Naive B cell (primary cell): ENCODE results near the gene TIAM1. TPM values are rescaled to one million over a fixed set of nuclear protein-coding genes. Genes with fewer than 3 reads are reported as not detected.

Experiments used
- ATAC-seq, 2 donors: fragments of 150-1000 bp; cut with Tn5 transposase; 2 replicates each; pipeline ENCODE4 v1.10.0; 2021; ENCODE audit warnings: low read depth in 2 of 2, mild to moderate bottlenecking in 2 of 2, moderate library complexity in 2 of 2
- DNase-seq: peaks from one replicate; pipeline ENCODE4 v3.0.0; 2022
- H3K27ac Mint-ChIP-seq, 6 donors: one replicate each; pipeline ENCODE4 v1.8.0; 2020 to 2022; ENCODE audit warnings: mild to moderate bottlenecking in 6 of 6, mixed read lengths in 6 of 6, moderate library complexity in 5 of 6, inconsistent platforms in 2 of 6
- H3K27me3 Mint-ChIP-seq, 3 donors: one replicate each; pipeline ENCODE4 v1.8.0; 2021 to 2022; ENCODE audit warnings: mixed read lengths in 3 of 3, mild to moderate bottlenecking in 1 of 3
- H3K36me3 Mint-ChIP-seq, 2 donors: one replicate each; pipeline ENCODE4 v1.8.0; 2020 to 2022; ENCODE audit warnings: mixed read lengths in 2 of 2, inconsistent platforms in 1 of 2, mild to moderate bottlenecking in 1 of 2
- H3K4me1 Mint-ChIP-seq, 3 donors: one replicate each; pipeline ENCODE4 v1.8.0; 2020 to 2022; ENCODE audit warnings: mixed read lengths in 3 of 3, inconsistent platforms in 1 of 3, mild to moderate bottlenecking in 1 of 3, moderate library complexity in 1 of 3
- H3K4me3 Mint-ChIP-seq, 8 donors: one replicate each; pipeline ENCODE4 v1.8.0; 2020 to 2022; ENCODE audit warnings: mild to moderate bottlenecking in 8 of 8, mixed read lengths in 8 of 8, moderate library complexity in 8 of 8, inconsistent platforms in 2 of 8
- H3K9me3 Mint-ChIP-seq, 7 donors: one replicate each; pipeline ENCODE4 v1.8.0; 2020 to 2022; ENCODE audit warnings: mixed read lengths in 7 of 7, mild to moderate bottlenecking in 5 of 7, inconsistent platforms in 2 of 7, moderate library complexity in 1 of 7
- polyA plus RNA-seq, 6 donors: library from polyadenylated mRNA; unstranded; fragments of 300-500 nt; fragmentation: Illumina TruSeq; gene quantifications; one replicate each; pipeline ENCODE4 v1.2.3, GENCODE V29; 2021; ENCODE audit warnings: low read depth in 6 of 6

Gene TIAM1
- polyA plus RNA-seq, 6 donors from 2014 or later: 0.05 to 0.31 (median 0.11) TPM; not detected in 2

- no peak overlapping the region for H3K4me3 Mint-ChIP-seq
- H3K9me3 Mint-ChIP-seq: no peaks in the 10 kb centered on the region
- no peaks in the 10 kb centered on the region for H3K36me3 Mint-ChIP-seq
- H3K27me3 Mint-ChIP-seq: no peaks in the 10 kb centered on the region
- no peaks in the 10 kb centered on the region for H3K4me1 Mint-ChIP-seq
- ATAC-seq: no peak
- DNase-seq: no peak
- H3K27ac Mint-ChIP-seq: no peak overlapping the region
Observed at GRCh38 chr21:31185663-31186062, 158.4 kb downstream of the TIAM1 start.

GRCh38 chr21:31184876-31185275 lies 159.2 kb downstream of the TIAM1 start:
- no peak for ATAC-seq
- no peak for DNase-seq
- Mint-ChIP-seq H3K4me3 (no peak overlapping the region), H3K27me3 (no peaks in the 10 kb centered on the region), H3K36me3 (no peaks in the 10 kb centered on the region), H3K9me3 (no peaks in the 10 kb centered on the region), H3K4me1 (no peaks in the 10 kb centered on the region), H3K27ac (no peak overlapping the region)

DNA sequence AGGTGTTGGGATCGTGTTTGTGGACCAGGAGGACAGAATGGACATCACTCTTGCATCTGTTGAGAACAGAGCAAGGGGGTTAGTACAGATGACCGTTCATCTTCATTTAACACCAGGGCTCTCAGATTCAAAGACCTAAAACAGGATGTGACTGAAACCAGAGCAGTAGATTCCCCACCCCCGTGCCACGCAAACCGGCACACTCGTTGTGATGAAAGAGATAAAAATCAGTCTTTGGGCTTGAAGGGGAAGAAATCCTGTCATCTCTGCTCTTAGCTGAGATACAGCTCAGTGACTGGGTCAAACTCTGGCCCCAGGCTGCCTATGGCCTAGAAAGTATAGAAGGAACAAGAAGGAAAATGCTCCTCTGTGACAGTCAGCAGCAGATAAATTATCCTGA lies 159.6 kb downstream of the TIAM1 start:
- Mint-ChIP-seq H3K4me1 (no peaks in the 10 kb centered on the region), H3K9me3 (no peaks in the 10 kb centered on the region), H3K4me3 (no peak overlapping the region), H3K27me3 (no peaks in the 10 kb centered on the region), H3K27ac (no peak overlapping the region), H3K36me3 (no peaks in the 10 kb centered on the region)
- DNase-seq (no peak), ATAC-seq (no peak)

GRCh38 chr21:31182231-31183140 lies 161.6 kb downstream of the TIAM1 start:
- Mint-ChIP-seq H3K27me3 (no peaks in the 10 kb centered on the region), H3K27ac (peak overlapping the region in 3 of 6 donors; percentile 10 to 64 (median 47)), H3K4me3 (no peak overlapping the region), H3K4me1 (no peaks in the 10 kb centered on the region), H3K9me3 (no peaks in the 10 kb centered on the region), H3K36me3 (no peaks in the 10 kb centered on the region)
- ATAC-seq (no peak), DNase-seq (no peak)

DNA sequence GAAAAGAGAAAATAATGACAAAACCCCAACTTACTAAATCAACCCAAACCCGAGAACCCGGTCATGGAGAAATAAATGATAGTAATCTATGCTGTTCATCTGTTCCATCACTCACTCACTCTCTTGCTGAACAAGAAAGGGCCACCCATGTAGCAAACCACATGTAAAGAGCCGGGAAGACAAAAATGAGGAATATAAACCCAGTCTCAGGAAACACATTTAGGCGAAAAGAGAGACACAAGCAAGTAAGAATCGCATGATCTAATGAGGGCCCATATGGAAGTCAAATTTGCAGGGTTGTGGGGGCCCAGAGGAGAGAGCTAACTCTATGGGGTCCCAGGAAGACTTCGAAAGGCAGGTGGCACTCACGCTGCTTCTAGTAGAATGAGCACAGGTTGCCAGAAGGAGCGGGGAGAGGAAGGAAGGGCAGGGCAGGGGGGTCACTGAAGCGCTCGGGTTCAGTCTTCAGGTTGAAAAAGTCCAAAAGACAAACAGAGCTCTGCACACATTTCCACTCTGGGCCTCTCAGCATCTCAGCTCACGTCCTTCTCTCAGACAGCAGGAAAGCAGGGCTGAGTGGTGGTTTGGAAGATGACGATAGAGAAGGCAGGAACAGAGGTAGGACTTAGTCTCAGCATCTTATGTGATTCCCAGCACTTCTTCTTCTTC lies 162.8 kb downstream of the TIAM1 start:
- DNase-seq (no peak), ATAC-seq (no peak)
- H3K9me3 Mint-ChIP-seq: no peaks in the 10 kb centered on the region
- no peak overlapping the region for H3K4me3 Mint-ChIP-seq
- H3K27me3 Mint-ChIP-seq: no peaks in the 10 kb centered on the region
- H3K27ac Mint-ChIP-seq: no peak overlapping the region
- H3K36me3 Mint-ChIP-seq: no peaks in the 10 kb centered on the region
- H3K4me1 Mint-ChIP-seq: peaks cover 0 to 5% (median 2%) of the 10 kb centered on the region in 3 donors

DNA sequence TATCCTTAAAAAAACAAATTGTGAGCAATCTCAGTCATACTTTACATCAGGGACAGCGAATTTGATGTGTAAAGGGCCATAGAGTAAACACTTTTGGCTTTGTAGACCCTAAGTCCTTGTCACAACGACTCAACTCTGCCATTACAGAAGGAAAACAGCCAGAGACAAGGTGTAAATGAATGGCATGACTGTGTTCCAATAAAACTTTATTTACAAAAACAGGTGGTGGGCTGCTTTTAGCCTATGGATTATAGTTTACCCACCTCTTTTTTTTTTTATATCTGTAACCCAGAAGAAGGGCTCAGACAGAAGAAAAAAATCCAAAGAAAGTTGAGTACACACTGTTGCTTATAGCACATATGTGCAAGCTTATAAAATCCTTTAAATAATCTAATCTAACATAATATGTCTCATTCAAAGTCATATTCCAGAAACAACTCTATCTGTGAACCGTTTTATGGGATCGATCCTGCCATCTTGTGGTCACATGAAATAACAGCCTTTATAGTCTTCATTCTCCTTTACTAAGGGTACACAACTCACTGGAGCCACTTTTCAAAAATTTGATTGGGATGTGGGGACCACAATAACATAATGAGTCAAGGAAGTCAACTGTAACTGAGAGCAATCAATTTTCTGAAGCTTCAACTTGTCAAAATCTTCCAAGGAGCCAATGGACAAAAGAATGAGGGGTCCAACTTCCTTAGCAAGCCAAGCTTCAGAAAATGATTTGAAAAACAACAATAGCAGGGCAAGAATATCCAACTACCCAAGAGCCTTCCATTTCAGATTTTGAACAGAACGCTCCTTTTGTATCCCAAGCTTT lies 163.6 kb downstream of the TIAM1 start:
- peaks cover 0 to 10% (median 9%) of the 10 kb centered on the region in 3 donors for H3K4me1 Mint-ChIP-seq
- H3K27me3 Mint-ChIP-seq: no peaks in the 10 kb centered on the region
- H3K4me3 Mint-ChIP-seq: no peak overlapping the region
- DNase-seq: no peak
- no peak overlapping the region for H3K27ac Mint-ChIP-seq
- no peak for ATAC-seq
- H3K9me3 Mint-ChIP-seq: no peaks in the 10 kb centered on the region
- H3K36me3 Mint-ChIP-seq: no peaks in the 10 kb centered on the region

GRCh38 chr21:31176725-31177124 lies 167.3 kb downstream of the TIAM1 start:
- ATAC-seq (no peak), DNase-seq (no peak)
- no peaks in the 10 kb centered on the region for H3K27me3 Mint-ChIP-seq
- no peaks in the 10 kb centered on the region for H3K36me3 Mint-ChIP-seq
- H3K27ac Mint-ChIP-seq: peak overlapping the region in 2 of 6 donors; percentile 29 to 60
- peaks cover 5 to 18% (median 17%) of the 10 kb centered on the region in 3 donors for H3K4me1 Mint-ChIP-seq
- no peak overlapping the region for H3K4me3 Mint-ChIP-seq
- no peaks in the 10 kb centered on the region for H3K9me3 Mint-ChIP-seq

- Mint-ChIP-seq H3K27ac (peak overlapping the region in 2 of 6 donors; percentile 1 to 62), H3K4me3 (no peak overlapping the region), H3K9me3 (no peaks in the 10 kb centered on the region), H3K4me1 (peaks cover 5 to 18% (median 17%) of the 10 kb centered on the region in 3 donors), H3K27me3 (no peaks in the 10 kb centered on the region), H3K36me3 (no peaks in the 10 kb centered on the region)
- DNase-seq: no peak
- ATAC-seq: no peak
Observed at GRCh38 chr21:31176080-31176551, 167.9 kb downstream of the TIAM1 start.

DNA sequence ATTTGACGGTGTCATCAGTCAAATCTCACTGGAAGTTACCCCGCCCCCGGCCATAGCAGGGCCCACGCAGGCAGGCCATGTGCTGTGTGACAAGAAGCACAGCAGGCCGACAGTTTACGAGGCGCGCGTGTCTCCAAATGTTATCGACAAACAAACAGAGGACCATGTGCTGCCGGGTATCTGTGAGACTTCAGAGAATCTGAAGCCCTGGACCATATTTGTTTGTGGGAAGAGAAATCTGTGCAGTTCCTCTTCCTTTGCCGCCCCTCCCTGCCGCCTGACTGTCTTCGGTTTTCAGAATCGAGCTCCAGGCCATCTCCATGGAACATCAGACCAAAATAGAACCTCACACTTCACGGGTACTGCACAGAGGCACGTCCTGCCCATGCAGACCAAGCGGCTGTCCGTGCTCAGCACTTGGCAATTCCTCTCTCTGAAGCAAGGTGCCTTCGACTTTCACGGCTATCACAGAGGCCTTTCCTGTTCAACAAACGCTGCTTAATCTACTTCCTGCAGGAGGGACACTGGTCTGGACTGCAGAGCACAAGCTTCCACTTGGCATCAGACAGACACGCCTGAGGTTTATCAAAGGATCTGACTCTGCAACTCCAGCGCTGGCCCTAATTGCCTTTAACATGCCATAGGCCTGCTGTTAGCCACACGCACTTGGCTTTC lies 170.0 kb downstream of the TIAM1 start:
- no peaks in the 10 kb centered on the region for H3K9me3 Mint-ChIP-seq
- H3K36me3 Mint-ChIP-seq: no peaks in the 10 kb centered on the region
- peak overlapping the region in 4 of 6 donors; percentile 14 to 95 (median 55) for H3K27ac Mint-ChIP-seq
- H3K4me3 Mint-ChIP-seq: peak overlapping the region in 5 of 8 donors; percentile 48 to 86 (median 71)
- peaks cover 5 to 18% (median 17%) of the 10 kb centered on the region in 3 donors for H3K4me1 Mint-ChIP-seq
- H3K27me3 Mint-ChIP-seq: no peaks in the 10 kb centered on the region
- DNase-seq: no peak
- ATAC-seq: no peak

DNA sequence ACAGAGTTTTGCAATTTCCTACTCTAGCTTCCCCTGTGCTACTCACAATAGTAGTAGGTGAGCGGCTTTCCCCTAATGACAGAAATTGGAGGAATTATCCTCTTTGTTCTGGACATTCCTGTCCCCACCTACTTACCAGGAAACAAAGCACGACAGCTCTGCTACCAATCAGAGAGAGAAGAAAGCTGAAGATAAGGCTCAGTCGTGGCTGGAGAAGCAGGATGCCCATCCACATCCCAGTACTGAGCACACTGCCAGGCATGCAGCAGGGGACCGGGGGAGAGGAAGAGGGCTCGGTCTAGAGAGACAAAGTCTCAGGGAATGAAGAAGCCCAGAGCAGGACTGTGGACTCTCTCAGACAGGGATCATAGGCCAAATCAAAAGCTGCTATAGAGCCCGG lies 171.7 kb downstream of the TIAM1 start:
- peak overlapping the region in 1 of 6 donors; percentile 34 for H3K27ac Mint-ChIP-seq

GRCh38 chr21:31164713-31165694 lies 179.1 kb downstream of the TIAM1 start:
- no peaks in the 10 kb centered on the region for H3K4me1 Mint-ChIP-seq

More for the DNA sequence above, 171.7 kb downstream of the TIAM1 start:
- Mint-ChIP-seq H3K36me3 (no peaks in the 10 kb centered on the region), H3K9me3 (peaks cover 0 to 2% (median 0%) of the 10 kb centered on the region in 7 donors), H3K4me1 (peaks cover 5 to 18% (median 17%) of the 10 kb centered on the region in 3 donors), H3K27me3 (no peaks in the 10 kb centered on the region), H3K4me3 (no peak overlapping the region)
- ATAC-seq (no peak), DNase-seq (no peak)

GRCh38 chr21:31162827-31163226 lies 181.2 kb downstream of the TIAM1 start:
- Mint-ChIP-seq H3K9me3 (peaks cover 0 to 2% (median 0%) of the 10 kb centered on the region in 7 donors), H3K36me3 (no peaks in the 10 kb centered on the region), H3K4me1 (no peaks in the 10 kb centered on the region), H3K27me3 (no peaks in the 10 kb centered on the region), H3K4me3 (no peak overlapping the region), H3K27ac (peak overlapping the region in 1 of 6 donors; percentile 59)
- no peak for DNase-seq
- ATAC-seq: no peak

More at GRCh38 chr21:31164713-31165694, 179.1 kb downstream of the TIAM1 start:
- Mint-ChIP-seq H3K9me3 (peaks cover 0 to 2% (median 0%) of the 10 kb centered on the region in 7 donors), H3K27ac (no peak overlapping the region), H3K36me3 (no peaks in the 10 kb centered on the region), H3K4me3 (no peak overlapping the region), H3K27me3 (no peaks in the 10 kb centered on the region)
- no peak for ATAC-seq
- no peak for DNase-seq
